Activated T-helper 2 cell treated with anti-CD3 and anti-CD28 coated beads, Interferon-gamma antibody, Interleukin-2, Interleukin-4, amounts not matched to agents 10 μg/mL and 5 μg/mL and 100 μg/mL, durations not matched to agents 14 hours and 24 hours and 36 hours (primary cell): ENCODE results near the gene RAPGEF1. TPM values are rescaled to one million over a fixed set of nuclear protein-coding genes. Genes with fewer than 3 reads are reported as not detected.

ENCODE experiments used
- DNase-seq: peaks from one replicate; pipeline ENCODE4 v3.0.0; 2021; ENCODE audit warnings: low spot score
- H3K27ac Mint-ChIP-seq: one replicate; pipeline ENCODE4 v1.8.0; 2021; ENCODE audit warnings: mixed read lengths
- H3K27me3 Mint-ChIP-seq: one replicate; pipeline ENCODE4 v1.8.0; 2021; ENCODE audit warnings: low read depth, mixed read lengths
- H3K36me3 Mint-ChIP-seq: one replicate; pipeline ENCODE4 v1.8.0; 2021; ENCODE audit warnings: low read depth, mixed read lengths
- H3K4me1 Mint-ChIP-seq: one replicate; pipeline ENCODE4 v1.8.0; 2021; ENCODE audit warnings: low read depth, mixed read lengths
- H3K4me3 Mint-ChIP-seq: one replicate; pipeline ENCODE4 v1.8.0; 2021; ENCODE audit warnings: low read depth, mild to moderate bottlenecking, moderate library complexity, mixed read lengths
- H3K9me3 Mint-ChIP-seq: one replicate; pipeline ENCODE4 v1.8.0; 2021; ENCODE audit warnings: mixed read lengths
- intact Hi-C: fragments of 100-400 bp; cut with micrococcal nuclease; formaldehyde crosslinking; loops from one replicate; pipeline ENCODE4 v1.15.1; 2023
- total RNA-seq: library from RNA; stranded (reverse); gene quantifications from 2 replicates; pipeline ENCODE4 v1.2.3, GENCODE V29; 2022

Gene RAPGEF1
- total RNA-seq, 1 donor from 2014 or later: 133 TPM

DNA sequence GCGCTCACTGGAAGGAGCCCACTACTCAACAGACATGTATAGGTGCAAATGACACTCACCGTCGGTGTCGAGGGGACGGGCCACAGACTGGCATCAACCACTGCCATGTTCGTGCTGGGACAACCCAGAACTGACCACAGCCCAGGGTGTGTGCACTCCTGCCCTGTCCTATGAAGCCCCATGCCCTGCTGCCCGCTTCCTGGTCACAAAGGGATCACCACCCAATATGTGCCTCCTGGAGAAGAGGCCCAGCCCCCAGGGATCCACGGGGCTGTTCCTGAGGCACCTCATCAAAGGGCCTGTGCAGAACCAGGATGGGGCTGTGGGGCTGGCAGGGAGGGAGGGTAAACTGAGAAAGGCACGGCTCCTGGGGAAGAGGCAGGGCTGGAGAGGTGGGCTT, 151.5 kb downstream of the RAPGEF1 start:
- no peaks in the 10 kb centered on the region for H3K27me3 Mint-ChIP-seq
- H3K36me3 Mint-ChIP-seq: peaks cover 65% of the 10 kb centered on the region
- H3K4me3 Mint-ChIP-seq: no peak overlapping the region
- intact Hi-C loops: no loop called here
- H3K9me3 Mint-ChIP-seq: no peaks in the 10 kb centered on the region
- DNase-seq: no peak
- no peak overlapping the region for H3K27ac Mint-ChIP-seq
- H3K4me1 Mint-ChIP-seq: peaks cover 47% of the 10 kb centered on the region

- intact Hi-C loops: no loop called here
- H3K27ac Mint-ChIP-seq: no peak overlapping the region
- no peaks in the 10 kb centered on the region for H3K27me3 Mint-ChIP-seq
- peaks cover 47% of the 10 kb centered on the region for H3K4me1 Mint-ChIP-seq
- H3K4me3 Mint-ChIP-seq: no peak overlapping the region
- peaks cover 70% of the 10 kb centered on the region for H3K36me3 Mint-ChIP-seq
- DNase-seq: no peak
- no peaks in the 10 kb centered on the region for H3K9me3 Mint-ChIP-seq
Measured at GRCh38 chr9:131587906-131588305, 152.0 kb downstream of the RAPGEF1 start.

GRCh38 chr9:131587331-131587730, 152.5 kb downstream of the RAPGEF1 start:
- Mint-ChIP-seq H3K4me3 (no peak overlapping the region), H3K36me3 (peaks cover 70% of the 10 kb centered on the region)

DNA sequence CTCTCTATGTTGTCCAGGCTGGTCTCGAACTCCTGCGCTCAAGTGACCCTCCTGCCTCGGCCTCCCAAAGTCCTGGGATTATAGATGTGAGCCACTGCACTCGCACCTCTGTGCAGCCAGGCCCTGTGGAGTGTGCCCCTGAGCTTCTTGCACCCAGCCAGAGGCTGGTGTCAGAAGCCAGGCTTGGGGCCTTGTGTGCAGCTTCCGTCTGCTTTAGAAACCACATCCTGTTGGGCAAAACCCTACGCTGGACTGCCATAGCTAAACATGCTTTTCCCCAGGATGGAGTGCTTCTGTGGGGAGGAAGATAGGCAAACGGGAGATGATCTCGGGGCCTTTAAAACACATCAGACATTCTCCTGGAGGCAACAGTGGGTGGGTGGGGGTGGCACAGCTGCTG, 154.5 kb downstream of the RAPGEF1 start:
- Mint-ChIP-seq H3K9me3 (no peaks in the 10 kb centered on the region), H3K27ac (peak overlapping the region; percentile 90), H3K4me1 (peaks cover 31% of the 10 kb centered on the region), H3K4me3 (peak overlapping the region; percentile 27), H3K27me3 (no peaks in the 10 kb centered on the region), H3K36me3 (peaks cover 71% of the 10 kb centered on the region)
- peak; percentile 54 for DNase-seq
- intact Hi-C loops: no loop called here

More at GRCh38 chr9:131587331-131587730, 152.5 kb downstream of the RAPGEF1 start:
- H3K9me3 Mint-ChIP-seq: no peaks in the 10 kb centered on the region
- intact Hi-C loops: no loop called here
- peak overlapping the region; percentile 24 for H3K27ac Mint-ChIP-seq
- no peaks in the 10 kb centered on the region for H3K27me3 Mint-ChIP-seq
- no peak for DNase-seq
- peaks cover 47% of the 10 kb centered on the region for H3K4me1 Mint-ChIP-seq

- DNase-seq: no peak
- Mint-ChIP-seq H3K9me3 (no peaks in the 10 kb centered on the region), H3K36me3 (peaks cover 73% of the 10 kb centered on the region), H3K27ac (peak overlapping the region; percentile 90), H3K4me1 (peaks cover 27% of the 10 kb centered on the region), H3K27me3 (no peaks in the 10 kb centered on the region), H3K4me3 (no peak overlapping the region)
- intact Hi-C loops: no loop called here
Measured at GRCh38 chr9:131584858-131585257, 155.0 kb downstream of the RAPGEF1 start.

GRCh38 chr9:131583836-131584555, 155.9 kb downstream of the RAPGEF1 start:
- Mint-ChIP-seq H3K4me3 (no peak overlapping the region), H3K9me3 (no peaks in the 10 kb centered on the region), H3K27ac (no peak overlapping the region), H3K27me3 (no peaks in the 10 kb centered on the region), H3K4me1 (peaks cover 32% of the 10 kb centered on the region), H3K36me3 (peaks cover 81% of the 10 kb centered on the region)
- DNase-seq: no peak
- intact Hi-C loops: no loop called here

DNA sequence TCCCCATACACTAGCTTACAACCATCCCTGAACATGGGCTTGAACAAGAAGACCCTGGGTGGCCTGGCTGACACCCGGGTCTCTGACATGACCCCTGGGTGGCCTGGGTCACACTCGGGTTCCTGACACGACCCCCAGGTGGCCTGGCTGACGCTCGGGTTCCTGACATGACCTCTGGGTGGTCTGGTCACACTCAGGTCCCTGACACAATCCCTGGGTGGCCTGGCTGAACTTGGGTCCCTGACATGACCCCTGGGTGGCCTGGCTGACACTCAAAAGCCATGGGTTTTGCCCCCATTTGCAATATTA, 156.6 kb downstream of the RAPGEF1 start:
- intact Hi-C loops: no loop called here
- Mint-ChIP-seq H3K4me3 (no peak overlapping the region), H3K36me3 (peaks cover 82% of the 10 kb centered on the region), H3K4me1 (peaks cover 37% of the 10 kb centered on the region), H3K27ac (no peak overlapping the region), H3K9me3 (no peaks in the 10 kb centered on the region), H3K27me3 (no peaks in the 10 kb centered on the region)
- no peak for DNase-seq

- H3K36me3 Mint-ChIP-seq: peaks cover 84% of the 10 kb centered on the region
- DNase-seq: no peak
- no peaks in the 10 kb centered on the region for H3K27me3 Mint-ChIP-seq
- intact Hi-C loops: no loop called here
- H3K4me3 Mint-ChIP-seq: no peak overlapping the region
- no peaks in the 10 kb centered on the region for H3K9me3 Mint-ChIP-seq
- no peak overlapping the region for H3K27ac Mint-ChIP-seq
- H3K4me1 Mint-ChIP-seq: peaks cover 41% of the 10 kb centered on the region
Measured at GRCh38 chr9:131582466-131583336, 157.2 kb downstream of the RAPGEF1 start.

GRCh38 chr9:131582056-131582455, 157.8 kb downstream of the RAPGEF1 start:
- peak overlapping the region; percentile 30 for H3K27ac Mint-ChIP-seq
- no peaks in the 10 kb centered on the region for H3K9me3 Mint-ChIP-seq
- intact Hi-C loops: no loop called here
- H3K36me3 Mint-ChIP-seq: peaks cover 83% of the 10 kb centered on the region
- DNase-seq: no peak
- no peaks in the 10 kb centered on the region for H3K27me3 Mint-ChIP-seq
- peaks cover 35% of the 10 kb centered on the region for H3K4me1 Mint-ChIP-seq
- no peak overlapping the region for H3K4me3 Mint-ChIP-seq

- Mint-ChIP-seq H3K27me3 (no peaks in the 10 kb centered on the region), H3K27ac (peak overlapping the region; percentile 5), H3K4me1 (peaks cover 21% of the 10 kb centered on the region), H3K36me3 (peaks cover 71% of the 10 kb centered on the region), H3K9me3 (no peaks in the 10 kb centered on the region), H3K4me3 (no peak overlapping the region)
- DNase-seq: no peak
- intact Hi-C loops: no loop called here
Measured at GRCh38 chr9:131580358-131580757, 159.5 kb downstream of the RAPGEF1 start.

GRCh38 chr9:131579789-131580211, 160.1 kb downstream of the RAPGEF1 start:
- Mint-ChIP-seq H3K27ac (peak overlapping the region; percentile 86), H3K4me1 (peaks cover 17% of the 10 kb centered on the region), H3K27me3 (no peaks in the 10 kb centered on the region), H3K36me3 (peaks cover 69% of the 10 kb centered on the region), H3K9me3 (no peaks in the 10 kb centered on the region), H3K4me3 (no peak overlapping the region)
- DNase-seq: no peak
- intact Hi-C loops: loop anchor here (5.0 kb wide), 1 partner anchor 77 kb away; the partner anchor contains the start of gene POMT1

GRCh38 chr9:131578731-131579504, 161.0 kb downstream of the RAPGEF1 start:
- peaks cover 67% of the 10 kb centered on the region for H3K36me3 Mint-ChIP-seq
- intact Hi-C loops: loop anchor here (5.0 kb wide), 1 partner anchor 77 kb away; the partner anchor contains the start of gene POMT1
- H3K27me3 Mint-ChIP-seq: no peaks in the 10 kb centered on the region
- H3K4me3 Mint-ChIP-seq: peak overlapping the region; percentile 26
- H3K27ac Mint-ChIP-seq: peak overlapping the region; percentile 86
- no peaks in the 10 kb centered on the region for H3K9me3 Mint-ChIP-seq
- DNase-seq: peak; percentile 28
- peaks cover 14% of the 10 kb centered on the region for H3K4me1 Mint-ChIP-seq
